Adrenal gland (tissue), 5 donors: ENCODE results near the gene PTRHD1.

Experiments
- POLR2A ChIP-seq, 2 donors: fragments of 450-650 bp; IDR thresholded peaks; one replicate each; pipeline ENCODE4 v1.6.1; 2017; ENCODE audit warnings: antibody characterized with exemption in 2 of 2, mild to moderate bottlenecking in 2 of 2, moderate library complexity in 1 of 2
- TF ChIP-seq, protein P1 (sequence below), 6 experiments: fragments of 450-650 bp in 4 of 6; fragments of 200-600 bp in 2 of 6; sonication (generic) in 1 of 6; IDR thresholded peaks; 1 replicate in 5 of 6; 2 replicates in 1 of 6; pipeline versions ENCODE4 v1.5.1 to v1.8.0; 2016 to 2021; ENCODE audit warnings: antibody characterized with exemption in 6 of 6, mild to moderate bottlenecking in 2 of 6, moderate library complexity in 1 of 6
- donor health status: DM: no; HTN: no; CAD: no.

DNA sequence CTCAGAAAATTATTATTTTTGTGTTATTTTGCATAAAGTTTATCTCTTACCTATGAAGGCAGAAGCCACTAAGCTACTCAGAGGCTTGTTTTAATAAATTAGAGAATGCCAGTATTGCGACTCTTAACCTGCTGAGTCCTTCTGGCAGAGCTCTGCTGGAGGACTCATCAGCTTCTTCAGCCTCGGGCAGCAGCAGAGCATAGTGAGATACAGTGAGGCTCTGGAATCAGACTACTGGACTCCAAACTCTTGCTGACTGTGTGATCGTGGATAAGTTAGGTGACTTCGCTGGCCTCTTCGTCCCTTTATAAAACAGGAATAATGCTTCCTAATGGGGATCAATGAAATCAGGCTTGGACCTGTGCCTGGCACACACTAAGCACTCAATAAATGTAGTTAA lies 1.7 kb downstream of the PTRHD1 start:
- TF ChIP-seq POLR2A (IDR thresholded peaks at IDR 0.05), result no peak
- TF ChIP-seq, protein P1, sequence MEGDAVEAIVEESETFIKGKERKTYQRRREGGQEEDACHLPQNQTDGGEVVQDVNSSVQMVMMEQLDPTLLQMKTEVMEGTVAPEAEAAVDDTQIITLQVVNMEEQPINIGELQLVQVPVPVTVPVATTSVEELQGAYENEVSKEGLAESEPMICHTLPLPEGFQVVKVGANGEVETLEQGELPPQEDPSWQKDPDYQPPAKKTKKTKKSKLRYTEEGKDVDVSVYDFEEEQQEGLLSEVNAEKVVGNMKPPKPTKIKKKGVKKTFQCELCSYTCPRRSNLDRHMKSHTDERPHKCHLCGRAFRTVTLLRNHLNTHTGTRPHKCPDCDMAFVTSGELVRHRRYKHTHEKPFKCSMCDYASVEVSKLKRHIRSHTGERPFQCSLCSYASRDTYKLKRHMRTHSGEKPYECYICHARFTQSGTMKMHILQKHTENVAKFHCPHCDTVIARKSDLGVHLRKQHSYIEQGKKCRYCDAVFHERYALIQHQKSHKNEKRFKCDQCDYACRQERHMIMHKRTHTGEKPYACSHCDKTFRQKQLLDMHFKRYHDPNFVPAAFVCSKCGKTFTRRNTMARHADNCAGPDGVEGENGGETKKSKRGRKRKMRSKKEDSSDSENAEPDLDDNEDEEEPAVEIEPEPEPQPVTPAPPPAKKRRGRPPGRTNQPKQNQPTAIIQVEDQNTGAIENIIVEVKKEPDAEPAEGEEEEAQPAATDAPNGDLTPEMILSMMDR (IDR thresholded peaks at IDR 0.05), result no peak
